Measurements from ENCODE around the gene ABCA5.

Gene ABCA5, protein sequence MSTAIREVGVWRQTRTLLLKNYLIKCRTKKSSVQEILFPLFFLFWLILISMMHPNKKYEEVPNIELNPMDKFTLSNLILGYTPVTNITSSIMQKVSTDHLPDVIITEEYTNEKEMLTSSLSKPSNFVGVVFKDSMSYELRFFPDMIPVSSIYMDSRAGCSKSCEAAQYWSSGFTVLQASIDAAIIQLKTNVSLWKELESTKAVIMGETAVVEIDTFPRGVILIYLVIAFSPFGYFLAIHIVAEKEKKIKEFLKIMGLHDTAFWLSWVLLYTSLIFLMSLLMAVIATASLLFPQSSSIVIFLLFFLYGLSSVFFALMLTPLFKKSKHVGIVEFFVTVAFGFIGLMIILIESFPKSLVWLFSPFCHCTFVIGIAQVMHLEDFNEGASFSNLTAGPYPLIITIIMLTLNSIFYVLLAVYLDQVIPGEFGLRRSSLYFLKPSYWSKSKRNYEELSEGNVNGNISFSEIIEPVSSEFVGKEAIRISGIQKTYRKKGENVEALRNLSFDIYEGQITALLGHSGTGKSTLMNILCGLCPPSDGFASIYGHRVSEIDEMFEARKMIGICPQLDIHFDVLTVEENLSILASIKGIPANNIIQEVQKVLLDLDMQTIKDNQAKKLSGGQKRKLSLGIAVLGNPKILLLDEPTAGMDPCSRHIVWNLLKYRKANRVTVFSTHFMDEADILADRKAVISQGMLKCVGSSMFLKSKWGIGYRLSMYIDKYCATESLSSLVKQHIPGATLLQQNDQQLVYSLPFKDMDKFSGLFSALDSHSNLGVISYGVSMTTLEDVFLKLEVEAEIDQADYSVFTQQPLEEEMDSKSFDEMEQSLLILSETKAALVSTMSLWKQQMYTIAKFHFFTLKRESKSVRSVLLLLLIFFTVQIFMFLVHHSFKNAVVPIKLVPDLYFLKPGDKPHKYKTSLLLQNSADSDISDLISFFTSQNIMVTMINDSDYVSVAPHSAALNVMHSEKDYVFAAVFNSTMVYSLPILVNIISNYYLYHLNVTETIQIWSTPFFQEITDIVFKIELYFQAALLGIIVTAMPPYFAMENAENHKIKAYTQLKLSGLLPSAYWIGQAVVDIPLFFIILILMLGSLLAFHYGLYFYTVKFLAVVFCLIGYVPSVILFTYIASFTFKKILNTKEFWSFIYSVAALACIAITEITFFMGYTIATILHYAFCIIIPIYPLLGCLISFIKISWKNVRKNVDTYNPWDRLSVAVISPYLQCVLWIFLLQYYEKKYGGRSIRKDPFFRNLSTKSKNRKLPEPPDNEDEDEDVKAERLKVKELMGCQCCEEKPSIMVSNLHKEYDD (N-terminal part only)

DNA sequence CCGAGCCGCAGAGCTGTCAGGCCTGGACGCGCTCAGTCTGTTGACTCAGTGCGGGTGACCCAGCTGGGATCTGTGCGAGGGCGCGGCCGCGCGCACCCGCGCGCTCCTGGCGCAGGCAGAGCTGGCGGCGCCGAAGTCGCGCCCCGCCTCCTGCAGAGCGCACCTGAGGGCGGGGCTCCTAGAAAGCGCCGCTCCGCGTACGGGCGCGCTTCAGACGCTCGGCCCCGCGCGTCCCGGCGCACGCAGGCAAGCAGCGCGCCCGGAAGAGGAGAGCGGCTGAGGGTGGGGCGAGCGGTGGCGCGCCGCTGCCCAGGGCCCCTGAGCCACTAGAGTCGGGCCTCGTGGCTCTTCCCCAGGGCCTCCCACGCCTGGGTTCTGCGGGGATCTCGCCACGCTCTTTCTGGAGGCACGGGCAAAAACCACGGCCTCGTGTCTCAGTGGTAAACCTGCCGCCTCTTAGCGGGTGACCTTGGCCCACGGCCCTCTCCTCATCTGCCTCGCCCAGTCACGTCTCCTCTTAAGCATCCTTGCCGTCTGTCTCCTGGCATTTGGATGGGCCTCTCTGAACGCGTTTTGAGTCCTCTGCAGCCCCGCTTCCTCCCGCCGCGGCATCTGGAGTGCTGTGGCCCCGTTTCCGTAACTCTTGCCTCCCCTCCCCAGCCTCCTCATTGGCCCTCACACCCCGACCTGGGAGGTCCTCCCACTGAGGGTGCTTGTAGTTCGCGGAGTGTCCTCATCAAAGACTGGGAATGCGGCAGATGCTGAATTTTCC lies at the start of gene ABCA5:
ABCA5 (minus strand) TSS at position 74 of the 772 bp plus-strand sequence. CDS start 12,718 bp downstream, outside the sequence.
- peak; percentile 66 to 73 for DNase-seq (ENCODE audit: low read depth in 2 of 2)

DNA sequence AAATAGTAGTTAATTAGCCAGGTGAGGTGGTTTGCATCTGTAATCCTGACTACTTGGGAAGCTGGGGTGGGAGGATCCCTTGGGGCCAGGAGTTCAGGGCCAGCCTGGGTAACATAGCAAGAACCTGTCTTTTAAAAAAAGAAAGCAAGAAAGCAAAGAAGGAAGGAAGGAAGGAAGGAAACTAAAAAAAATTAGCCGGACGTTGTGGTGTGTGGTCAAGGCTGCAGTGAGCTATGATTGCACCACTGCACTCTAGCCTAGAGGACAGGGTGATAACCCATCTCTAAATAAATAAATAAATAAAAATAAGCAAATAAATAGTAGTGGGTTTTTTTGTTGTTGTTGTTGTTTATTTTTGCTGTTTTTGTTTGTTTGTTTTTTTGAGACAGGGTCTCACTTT lies 48.3 kb upstream of the ABCA5 start:
- DNase-seq (ENCODE audit: low read depth in 2 of 2) = no peak

DNA sequence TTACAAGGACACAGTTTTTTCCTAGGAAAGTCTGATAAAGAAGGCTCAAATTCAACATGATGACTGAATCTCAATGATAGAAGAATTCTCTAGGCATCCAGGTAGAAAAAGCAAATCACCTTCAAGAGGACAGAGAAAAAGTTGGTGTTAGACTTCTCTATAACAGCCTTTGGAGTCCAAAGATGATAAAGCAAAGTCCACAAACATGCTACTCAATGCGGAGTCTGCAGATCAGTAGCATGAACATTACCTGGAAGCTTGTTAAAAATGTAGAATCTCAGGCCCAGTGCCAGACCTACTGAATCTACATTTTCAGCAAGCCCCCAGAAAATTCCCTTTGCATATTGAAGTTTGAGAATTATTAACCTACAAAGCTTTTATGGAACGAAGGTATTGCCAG lies 46.1 kb upstream of the ABCA5 start:
- DNase-seq (ENCODE audit: low read depth in 2 of 2) = no peak

DNA sequence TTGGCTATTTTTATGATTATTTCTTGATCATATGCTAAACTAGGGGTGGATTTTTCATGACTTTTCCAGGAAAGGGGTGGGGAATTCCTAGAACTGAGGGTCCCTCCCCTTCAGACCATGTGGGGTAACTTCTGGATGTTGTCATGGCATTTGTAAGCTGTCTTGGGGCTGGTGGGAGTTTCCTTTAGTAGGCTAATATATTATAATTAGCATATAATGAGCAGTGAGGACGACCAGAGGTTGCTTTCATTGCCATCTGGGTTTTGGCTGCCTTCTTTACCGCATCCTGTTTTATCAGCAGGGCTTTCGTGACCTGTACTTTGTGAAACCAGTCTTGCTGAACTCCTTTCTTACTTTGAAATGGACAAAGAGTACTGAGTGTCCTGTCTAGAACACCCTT lies 40.4 kb upstream of the ABCA5 start:
- no peak for DNase-seq (ENCODE audit: low read depth in 2 of 2)

DNA sequence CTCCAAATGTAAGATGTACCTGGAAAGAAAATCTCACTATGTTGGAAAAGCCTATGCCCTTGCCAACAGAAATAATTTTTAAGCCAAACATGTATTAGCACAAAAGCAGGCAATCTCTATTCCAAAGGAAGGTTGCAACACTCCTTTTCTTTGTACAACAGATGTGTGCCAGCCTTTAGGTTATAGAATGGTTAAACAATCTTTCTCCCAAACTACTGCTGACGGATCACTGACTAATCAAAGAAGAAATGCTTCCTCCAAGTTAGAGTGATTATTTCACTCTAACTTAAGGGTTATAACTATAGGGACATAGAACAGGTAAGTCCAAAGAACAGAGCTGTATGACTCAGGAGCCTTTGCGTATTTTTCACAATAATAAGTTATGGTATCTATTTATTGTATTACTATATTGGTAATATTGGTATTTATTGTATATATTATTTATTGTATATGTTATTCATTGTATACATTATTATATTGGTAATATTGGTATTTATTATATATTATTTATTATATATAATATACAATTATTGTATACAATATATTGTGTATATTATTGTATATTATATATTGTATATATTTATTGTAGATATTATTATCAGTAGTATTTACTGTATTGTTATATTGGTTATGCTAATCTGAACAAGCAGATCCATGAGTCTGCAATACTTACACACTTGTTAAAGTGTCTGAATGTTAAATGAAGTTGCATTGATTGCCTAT lies 36.7 kb upstream of the ABCA5 start:
- no peak for DNase-seq (ENCODE audit: low read depth in 2 of 2)

DNA sequence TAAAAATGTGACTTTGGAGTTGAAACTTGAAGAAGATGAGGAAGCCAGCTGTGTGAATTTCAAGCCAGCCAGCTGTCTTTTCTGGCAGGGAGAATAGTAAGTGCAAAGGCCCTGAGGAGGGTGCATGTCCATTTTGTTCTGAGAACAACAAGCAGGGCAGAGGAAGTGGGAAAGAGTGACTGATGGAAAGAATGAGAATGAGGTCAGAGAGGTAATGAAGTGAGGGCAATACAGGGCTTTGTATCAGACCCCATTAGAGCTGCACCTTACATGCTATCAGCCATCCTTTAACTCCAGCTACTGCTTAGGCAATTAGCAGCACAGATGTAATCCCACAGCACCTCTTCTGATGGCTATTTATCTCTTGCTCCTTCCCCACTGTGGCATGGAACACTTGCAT lies 34.2 kb upstream of the ABCA5 start:
- DNase-seq (ENCODE audit: low read depth in 2 of 2) = no peak

DNA sequence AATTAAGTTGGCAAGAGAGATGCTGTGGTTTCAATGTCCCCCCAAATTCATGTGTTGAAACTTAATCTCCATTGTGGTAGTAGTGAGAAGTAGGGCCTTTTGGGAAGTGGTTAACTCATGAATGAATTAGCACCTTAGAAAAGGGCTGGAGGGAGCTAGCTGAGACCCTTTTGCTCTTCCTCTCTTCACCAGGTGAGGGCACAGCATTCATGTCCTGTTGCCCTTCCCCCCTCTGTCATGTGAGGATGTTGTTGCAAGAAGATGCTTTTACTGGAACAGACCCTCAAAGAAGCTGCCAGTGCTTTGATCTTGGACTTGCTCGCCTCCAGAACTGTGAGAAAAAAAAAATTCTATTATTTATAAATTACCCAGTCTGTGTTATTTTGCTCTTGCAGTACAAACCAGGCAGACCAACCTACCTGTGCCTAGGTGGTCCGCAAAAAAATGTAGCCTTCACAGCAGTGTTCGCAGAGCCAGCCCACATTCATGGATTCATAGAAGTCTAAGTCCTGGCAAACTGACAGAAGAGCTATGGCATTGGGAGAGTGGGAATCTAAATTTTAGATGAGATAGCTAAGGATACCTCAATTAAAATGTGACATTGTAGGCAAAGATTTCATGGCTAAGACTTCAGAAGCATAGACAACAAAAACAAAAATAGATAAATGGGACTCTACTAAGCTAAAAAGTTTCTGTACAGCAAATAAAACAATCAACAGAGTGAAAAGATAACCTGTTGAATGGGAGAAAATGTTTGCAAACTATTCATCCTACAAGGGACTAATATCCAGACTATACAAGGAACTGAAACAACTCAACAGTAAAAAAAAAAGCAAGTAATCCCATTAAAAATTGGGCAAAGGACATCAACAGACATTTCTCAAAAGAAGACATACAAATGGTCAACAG lies 32.0 kb upstream of the ABCA5 start:
- DNase-seq (ENCODE audit: low read depth in 2 of 2) = no peak

DNA sequence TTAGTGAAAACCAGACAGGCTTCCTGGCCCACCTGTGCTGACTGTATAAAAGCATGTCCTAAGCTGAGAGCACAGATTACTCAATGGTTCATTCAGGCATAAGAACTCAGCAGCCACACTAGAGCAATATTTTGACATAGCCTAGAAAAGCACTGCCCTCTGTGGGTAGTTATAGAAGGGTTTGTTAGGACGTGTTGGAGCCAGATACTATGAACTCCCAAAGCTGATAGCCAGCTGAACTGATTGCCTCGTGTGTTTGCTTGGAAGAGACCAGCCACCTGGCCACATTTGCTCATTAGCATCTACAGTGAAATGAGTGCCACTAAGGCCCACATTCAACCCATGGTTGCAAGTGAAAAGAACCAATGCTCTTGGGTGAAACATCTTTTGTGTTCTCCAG lies 30.8 kb upstream of the ABCA5 start:
- DNase-seq (ENCODE audit: low read depth in 2 of 2) = no peak

DNA sequence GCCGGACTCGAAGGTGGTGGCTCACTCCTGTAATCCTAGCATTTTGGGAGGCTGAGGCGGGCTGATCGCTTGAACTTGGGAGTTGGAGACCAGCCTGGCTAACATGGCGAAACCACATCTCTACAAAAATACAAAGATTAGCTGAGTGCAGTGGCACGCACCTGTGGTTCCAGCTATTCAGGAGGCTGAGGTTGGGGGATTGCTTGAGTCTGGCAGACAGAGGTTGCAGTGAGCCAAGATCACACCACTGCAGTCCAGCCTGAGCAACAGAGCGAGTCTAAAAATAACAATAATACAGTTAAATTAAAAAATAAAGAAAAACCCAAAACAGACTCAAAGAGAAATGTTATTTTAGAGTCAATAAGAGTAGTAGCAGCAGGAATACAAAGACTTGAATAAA lies 29.7 kb upstream of the ABCA5 start:
- no peak for DNase-seq (ENCODE audit: low read depth in 2 of 2)

DNA sequence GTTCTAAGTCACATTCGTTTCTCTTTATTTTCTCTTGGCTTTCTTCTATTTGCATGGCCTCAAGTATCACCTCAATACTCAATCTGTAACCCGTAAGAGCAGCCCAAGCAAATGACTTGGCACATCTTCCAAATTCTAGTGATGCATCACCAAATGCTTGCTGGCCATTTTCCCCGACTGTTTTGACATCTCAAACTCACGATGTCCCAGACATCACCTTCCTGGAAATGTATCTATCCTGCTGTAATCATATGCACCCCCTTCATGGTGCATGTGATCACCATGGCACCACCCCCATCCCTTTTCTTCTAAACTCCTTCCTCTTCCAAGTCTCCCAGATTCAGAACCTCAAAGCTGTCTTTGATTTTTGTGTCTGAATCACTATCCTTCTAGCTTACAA lies 24.0 kb upstream of the ABCA5 start:
- DNase-seq (ENCODE audit: low read depth in 2 of 2) = no peak

DNA sequence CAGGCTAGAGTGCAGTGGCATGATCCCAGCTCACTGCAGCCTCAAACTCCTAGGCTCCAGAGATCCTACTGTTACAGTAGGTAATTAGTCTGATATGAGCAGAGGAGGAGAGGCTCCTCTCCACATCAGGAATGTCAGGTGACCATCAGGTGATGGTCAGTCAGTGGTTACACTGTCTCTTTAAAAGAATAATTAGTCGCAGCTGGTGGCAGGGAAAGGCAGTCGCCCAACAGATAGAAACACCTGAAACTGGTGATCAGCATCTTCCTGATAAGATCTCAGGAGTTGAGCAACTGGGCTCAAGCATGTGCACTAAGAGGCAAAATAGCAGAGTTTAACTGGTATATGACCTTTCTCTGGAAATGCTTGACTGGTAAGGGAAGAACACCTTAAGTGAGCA lies 21.5 kb upstream of the ABCA5 start:
- no peak for DNase-seq (ENCODE audit: low read depth in 2 of 2)

DNA sequence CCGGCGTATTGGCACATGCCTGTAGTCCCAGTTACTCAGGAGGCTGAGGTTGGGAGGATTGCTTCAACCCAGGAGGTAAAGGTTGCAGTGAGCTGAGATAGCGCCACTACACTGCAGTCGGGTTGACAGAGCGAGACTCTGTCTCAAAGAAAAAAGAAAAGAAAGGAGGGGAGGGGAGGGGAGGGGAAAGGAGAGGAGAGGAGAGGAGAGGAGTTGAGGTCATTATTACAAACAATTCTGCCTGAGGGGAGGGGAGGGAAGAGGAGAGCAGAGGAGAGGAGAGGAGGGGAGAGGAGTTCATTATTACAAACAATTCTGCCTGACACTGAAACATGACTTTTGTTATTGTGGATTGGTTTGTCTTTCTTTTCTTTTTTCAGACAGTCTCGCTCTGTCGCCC lies 19.8 kb upstream of the ABCA5 start:
- no peak for DNase-seq (ENCODE audit: low read depth in 2 of 2)

DNA sequence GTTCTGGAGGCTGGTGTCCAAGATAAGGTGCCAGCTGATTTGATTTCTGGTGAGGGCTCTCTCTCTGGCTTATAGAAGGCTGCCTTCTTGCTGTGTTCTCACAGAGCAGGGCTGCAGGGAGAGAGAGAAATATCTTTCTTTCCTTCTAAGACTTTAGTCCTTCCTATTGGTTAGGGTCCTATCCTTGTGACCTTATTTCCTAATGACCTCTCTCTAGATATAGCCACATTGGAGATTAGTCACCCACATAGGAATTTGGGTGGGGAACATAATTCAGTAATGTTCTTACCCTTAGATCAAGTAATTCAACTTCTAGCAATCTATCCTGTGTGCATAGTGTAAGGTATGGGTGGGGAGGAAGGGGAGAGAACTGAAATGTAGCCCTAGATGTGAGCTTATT lies 18.0 kb upstream of the ABCA5 start:
- DNase-seq (ENCODE audit: low read depth in 2 of 2) = no peak

DNA sequence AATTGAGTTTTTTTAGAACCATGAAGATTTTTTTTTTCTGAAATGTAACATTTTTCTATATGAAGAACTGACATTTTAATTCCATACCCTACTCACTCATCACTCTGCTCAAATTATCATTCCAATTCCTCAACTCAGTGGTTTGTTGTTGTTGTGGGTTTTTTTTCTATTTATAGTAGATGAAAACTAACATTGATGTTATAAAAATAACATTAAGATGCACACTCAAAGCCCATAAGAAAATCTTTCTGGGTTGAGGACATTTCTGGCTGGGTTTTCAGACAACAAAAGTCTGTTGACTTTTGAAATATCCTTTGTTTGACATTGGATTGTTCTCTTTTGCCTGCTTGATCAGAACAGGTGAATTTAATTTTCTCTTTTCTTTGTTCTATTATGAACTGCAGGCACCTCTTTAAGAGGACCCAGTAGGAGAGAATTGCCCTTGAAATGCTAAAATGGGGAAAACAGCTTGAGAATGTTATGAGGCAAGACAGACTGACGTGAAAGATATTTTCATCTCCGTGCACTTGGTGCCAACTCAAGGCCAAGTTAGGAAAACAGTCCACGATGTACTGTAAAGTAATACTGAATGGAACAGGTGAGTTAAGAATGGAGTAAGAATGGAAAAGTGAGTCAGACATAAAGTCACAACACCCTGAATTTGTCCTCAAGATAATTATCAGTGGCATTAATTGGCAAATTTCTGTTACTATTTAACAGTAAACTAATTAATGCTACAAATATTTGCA lies 16.1 kb upstream of the ABCA5 start:
- DNase-seq (ENCODE audit: low read depth in 2 of 2) = no peak

DNA sequence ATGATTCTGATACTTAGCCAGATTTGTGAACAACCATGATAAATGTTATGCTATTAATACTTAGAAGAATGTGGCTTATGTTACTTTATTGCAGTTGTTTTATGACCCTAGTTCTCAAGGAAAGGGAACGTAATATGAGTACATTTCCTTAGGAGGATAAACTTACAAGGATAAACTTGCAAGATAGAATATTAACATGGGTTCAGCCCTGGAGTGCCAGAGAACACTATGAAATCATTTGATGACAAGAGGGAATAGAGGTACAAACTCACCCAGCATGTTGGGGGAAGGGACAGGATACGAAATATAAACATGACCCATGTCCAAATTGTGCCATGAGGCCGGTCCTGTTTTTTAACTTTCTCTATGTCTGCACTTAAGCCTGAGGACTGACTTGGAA lies 13.0 kb upstream of the ABCA5 start:
- no peak for DNase-seq (ENCODE audit: low read depth in 2 of 2)

DNA sequence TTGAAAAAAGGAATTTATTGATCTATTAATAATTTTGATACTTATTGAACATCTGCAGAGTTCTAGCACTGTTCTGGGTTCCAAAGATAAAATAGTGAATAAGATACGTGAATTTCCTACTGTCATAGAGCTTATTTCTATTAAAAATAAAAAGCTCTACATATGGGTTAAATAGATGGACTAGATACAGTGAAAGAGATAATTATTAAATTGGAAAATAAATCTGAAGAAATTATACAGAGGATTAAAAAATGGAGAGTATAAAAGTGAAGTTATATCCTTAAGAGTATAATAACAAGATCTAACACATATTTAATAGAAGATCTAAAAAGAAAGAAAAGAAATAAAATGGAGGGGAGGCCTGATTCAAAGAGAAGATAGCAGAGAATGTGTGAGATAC lies 10.1 kb upstream of the ABCA5 start:
- no peak for DNase-seq (ENCODE audit: low read depth in 2 of 2)

DNA sequence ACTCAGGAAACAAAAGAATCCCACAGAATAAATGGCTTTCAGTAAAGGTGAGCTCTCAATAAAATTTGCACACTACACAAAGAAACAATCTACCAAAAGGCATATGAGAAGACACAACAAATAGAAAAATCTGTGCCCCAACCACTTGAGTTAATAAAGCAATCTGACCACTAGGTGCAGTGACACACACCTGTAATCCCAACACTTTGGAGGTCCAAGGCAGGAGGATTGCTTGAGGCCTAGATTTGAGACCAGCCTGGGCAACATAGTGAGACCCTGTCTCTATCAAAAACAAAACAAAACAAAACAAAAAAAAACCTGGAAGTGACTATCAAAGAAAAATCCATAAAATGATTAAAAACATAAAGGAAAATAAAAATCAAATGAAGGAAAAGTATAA lies 9.6 kb upstream of the ABCA5 start:
- no peak for DNase-seq (ENCODE audit: low read depth in 2 of 2)

DNA sequence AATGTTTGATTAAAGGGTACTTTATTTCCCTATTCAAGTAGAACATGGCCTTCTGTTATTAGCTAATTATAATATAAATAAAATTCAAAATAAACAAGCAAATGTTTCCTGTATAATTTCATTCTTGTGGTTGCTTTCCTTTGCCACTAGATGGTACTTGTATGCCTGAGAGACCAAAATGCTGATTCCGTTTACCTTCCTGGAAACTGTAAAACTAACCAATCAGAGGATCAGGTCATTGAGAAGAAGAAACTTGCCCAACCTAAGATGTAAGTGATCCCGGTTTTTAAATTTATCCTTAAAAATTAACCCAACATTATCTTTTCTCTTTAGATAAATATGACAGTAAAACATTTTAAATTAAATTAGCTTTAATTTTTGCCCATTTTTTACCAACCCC lies 8.1 kb upstream of the ABCA5 start:
- DNase-seq (ENCODE audit: low read depth in 2 of 2) = no peak

DNA sequence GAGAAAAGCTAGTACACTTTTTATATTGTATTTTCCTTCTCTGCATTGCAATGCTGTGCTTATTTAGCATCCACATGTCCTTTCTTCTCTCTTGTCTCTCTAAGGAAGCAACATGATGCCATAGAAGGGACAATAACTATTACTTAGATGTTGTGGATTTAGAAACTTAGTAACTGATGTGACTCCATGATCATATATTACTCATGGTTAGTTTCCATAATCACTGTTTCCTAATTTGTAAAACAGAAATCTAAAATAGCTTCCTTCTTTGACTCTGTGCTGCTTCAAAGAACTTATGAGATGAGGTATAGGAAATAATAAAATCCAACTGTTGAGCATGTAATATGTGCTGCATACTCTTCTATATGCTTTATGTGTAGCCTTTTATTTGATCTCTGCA lies 6.6 kb upstream of the ABCA5 start:
- no peak for DNase-seq (ENCODE audit: low read depth in 2 of 2)

Measured in stimulated activated CD8-positive, alpha-beta memory T cell treated with anti-CD3 and anti-CD28 coated beads, Interleukin-7, amount 100 ng/mL, for 1 hour (primary cell).